ENCODE data around the gene HP. TPM values are rescaled to one million over a fixed set of nuclear protein-coding genes. Genes with fewer than 3 reads are reported as not detected.

Gene HP
- total and polyA plus RNA-seq, 2 of the 13 experiments (the other 11 are each of a cell fraction or from before 2014, with no cell fraction given), result 387 to 524 TPM

DNA sequence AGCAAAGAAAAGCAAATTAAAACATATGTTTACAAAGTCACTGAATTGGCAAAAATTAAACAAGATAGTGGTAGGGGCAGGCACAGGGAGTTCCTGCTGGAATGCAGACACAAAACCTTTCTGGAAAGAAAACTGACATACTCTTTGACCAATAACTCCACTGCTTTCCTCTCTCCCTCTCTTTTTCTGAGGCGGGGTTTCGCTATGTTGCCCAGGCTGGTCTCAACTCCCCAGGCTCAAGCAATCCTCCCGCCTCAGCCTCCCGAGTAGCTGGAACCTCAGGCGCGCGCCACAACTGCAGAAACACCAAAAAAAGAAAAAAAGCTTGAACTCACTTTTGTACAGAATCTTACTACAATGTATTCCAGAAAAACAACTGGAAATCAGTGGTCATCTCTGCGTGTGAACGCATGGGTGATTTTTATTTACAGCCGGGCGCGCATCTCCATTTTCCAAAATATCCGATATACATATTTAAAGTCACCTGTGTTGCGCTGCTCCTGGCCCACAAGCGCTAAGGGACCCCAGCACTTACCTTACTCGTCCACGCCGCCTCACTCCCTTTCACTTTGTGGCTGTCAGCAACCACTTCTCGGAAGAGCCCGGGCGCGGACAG lies 38.6 kb downstream of the HP start (continued):
- peak; percentile 35; the same call in 1 of the 2 replicates for TF ChIP-seq ZNF556 (CRISPR knock-in tag; IDR thresholded peaks at IDR 0.05; ENCODE audit: borderline replicate concordance)
- TF ChIP-seq ZSCAN29 (CRISPR knock-in tag; conservative IDR thresholded peaks at IDR 0.05), result peak; percentile 40; the same call in 1 of the 2 replicates
- no peak for TF ChIP-seq HNRNPK (IDR thresholded peaks at IDR 0.05; ENCODE audit: low read depth, low read length, poor library complexity, severe bottlenecking)
- TF ChIP-seq ZNF724P (CRISPR knock-in tag; IDR thresholded peaks at IDR 0.05; ENCODE audit: borderline replicate concordance), result no peak
- TF ChIP-seq NAIF1 (CRISPR knock-in tag; IDR thresholded peaks at IDR 0.05; ENCODE audit: borderline replicate concordance), result 0 out of 2 replicates have a peak, but pooled peaks have one; percentile 61
- TF ChIP-seq, protein P1, sequence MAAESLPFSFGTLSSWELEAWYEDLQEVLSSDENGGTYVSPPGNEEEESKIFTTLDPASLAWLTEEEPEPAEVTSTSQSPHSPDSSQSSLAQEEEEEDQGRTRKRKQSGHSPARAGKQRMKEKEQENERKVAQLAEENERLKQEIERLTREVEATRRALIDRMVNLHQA (CRISPR knock-in tag; IDR thresholded peaks at IDR 0.05), result no peak
- TF ChIP-seq NFYB (CRISPR knock-in tag; IDR thresholded peaks at IDR 0.05), result peak; percentile 65
- TF ChIP-seq RBM22 (optimal IDR thresholded peaks at IDR 0.05; ENCODE audit: low read length), result no peak
- TF ChIP-seq CCAR2 (optimal IDR thresholded peaks at IDR 0.05; ENCODE audit: low read depth, low read length), result no peak
- no peak for TF ChIP-seq RARA (CRISPR knock-in tag; IDR thresholded peaks at IDR 0.05)
- TF ChIP-seq TSC22D2 (CRISPR knock-in tag; IDR thresholded peaks at IDR 0.05; ENCODE audit: borderline replicate concordance), result no peak
- TF ChIP-seq, protein P2, sequence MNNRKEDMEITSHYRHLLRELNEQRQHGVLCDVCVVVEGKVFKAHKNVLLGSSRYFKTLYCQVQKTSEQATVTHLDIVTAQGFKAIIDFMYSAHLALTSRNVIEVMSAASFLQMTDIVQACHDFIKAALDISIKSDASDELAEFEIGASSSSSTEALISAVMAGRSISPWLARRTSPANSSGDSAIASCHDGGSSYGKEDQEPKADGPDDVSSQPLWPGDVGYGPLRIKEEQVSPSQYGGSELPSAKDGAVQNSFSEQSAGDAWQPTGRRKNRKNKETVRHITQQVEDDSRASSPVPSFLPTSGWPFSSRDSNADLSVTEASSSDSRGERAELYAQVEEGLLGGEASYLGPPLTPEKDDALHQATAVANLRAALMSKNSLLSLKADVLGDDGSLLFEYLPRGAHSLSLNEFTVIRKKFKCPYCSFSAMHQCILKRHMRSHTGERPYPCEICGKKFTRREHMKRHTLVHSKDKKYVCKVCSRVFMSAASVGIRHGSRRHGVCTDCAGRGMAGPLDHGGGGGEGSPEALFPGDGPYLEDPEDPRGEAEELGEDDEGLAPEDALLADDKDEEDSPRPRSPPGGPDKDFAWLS (CRISPR knock-in tag; IDR thresholded peaks at IDR 0.05; ENCODE audit: borderline replicate concordance), result peak; percentile 36; the same call in 1 of the 2 replicates
- TF ChIP-seq, protein P3, sequence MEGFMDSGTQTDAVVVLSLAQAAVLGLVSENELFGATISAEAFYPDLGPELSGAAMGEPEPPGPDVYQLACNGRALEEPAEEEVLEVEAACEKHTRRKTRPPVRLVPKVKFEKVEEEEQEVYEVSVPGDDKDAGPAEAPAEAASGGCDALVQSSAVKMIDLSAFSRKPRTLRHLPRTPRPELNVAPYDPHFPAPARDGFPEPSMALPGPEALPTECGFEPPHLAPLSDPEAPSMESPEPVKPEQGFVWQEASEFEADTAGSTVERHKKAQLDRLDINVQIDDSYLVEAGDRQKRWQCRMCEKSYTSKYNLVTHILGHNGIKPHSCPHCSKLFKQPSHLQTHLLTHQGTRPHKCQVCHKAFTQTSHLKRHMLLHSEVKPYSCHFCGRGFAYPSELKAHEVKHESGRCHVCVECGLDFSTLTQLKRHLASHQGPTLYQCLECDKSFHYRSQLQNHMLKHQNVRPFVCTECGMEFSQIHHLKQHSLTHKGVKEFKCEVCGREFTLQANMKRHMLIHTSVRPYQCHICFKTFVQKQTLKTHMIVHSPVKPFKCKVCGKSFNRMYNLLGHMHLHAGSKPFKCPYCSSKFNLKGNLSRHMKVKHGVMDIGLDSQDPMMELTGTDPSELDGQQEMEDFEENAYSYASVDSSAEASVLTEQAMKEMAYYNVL (CRISPR knock-in tag; IDR thresholded peaks at IDR 0.05; ENCODE audit: borderline replicate concordance), result no peak
- TF ChIP-seq ZNF10 (CRISPR knock-in tag; IDR thresholded peaks at IDR 0.05; ENCODE audit: borderline replicate concordance, low read depth), result no peak
- 0 out of 2 replicates have a peak, but pooled peaks have one; percentile 31 for TF ChIP-seq GTF3A (CRISPR knock-in tag; conservative IDR thresholded peaks at IDR 0.05)
- no peak for TF ChIP-seq HNRNPLL (IDR thresholded peaks at IDR 0.05; ENCODE audit: low read depth, low read length, poor library complexity, severe bottlenecking)
- TF ChIP-seq, protein P4, sequence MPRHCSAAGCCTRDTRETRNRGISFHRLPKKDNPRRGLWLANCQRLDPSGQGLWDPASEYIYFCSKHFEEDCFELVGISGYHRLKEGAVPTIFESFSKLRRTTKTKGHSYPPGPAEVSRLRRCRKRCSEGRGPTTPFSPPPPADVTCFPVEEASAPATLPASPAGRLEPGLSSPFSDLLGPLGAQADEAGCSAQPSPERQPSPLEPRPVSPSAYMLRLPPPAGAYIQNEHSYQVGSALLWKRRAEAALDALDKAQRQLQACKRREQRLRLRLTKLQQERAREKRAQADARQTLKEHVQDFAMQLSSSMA (CRISPR knock-in tag; IDR thresholded peaks at IDR 0.05), result no peak
- TF ChIP-seq MAZ (IDR thresholded peaks at IDR 0.05; ENCODE audit: borderline replicate concordance, low read depth, low read length), result no peak
- no peak for TF ChIP-seq MAZ (CRISPR knock-in tag; IDR thresholded peaks at IDR 0.05; ENCODE audit: low read depth)
- TF ChIP-seq, protein P5, sequence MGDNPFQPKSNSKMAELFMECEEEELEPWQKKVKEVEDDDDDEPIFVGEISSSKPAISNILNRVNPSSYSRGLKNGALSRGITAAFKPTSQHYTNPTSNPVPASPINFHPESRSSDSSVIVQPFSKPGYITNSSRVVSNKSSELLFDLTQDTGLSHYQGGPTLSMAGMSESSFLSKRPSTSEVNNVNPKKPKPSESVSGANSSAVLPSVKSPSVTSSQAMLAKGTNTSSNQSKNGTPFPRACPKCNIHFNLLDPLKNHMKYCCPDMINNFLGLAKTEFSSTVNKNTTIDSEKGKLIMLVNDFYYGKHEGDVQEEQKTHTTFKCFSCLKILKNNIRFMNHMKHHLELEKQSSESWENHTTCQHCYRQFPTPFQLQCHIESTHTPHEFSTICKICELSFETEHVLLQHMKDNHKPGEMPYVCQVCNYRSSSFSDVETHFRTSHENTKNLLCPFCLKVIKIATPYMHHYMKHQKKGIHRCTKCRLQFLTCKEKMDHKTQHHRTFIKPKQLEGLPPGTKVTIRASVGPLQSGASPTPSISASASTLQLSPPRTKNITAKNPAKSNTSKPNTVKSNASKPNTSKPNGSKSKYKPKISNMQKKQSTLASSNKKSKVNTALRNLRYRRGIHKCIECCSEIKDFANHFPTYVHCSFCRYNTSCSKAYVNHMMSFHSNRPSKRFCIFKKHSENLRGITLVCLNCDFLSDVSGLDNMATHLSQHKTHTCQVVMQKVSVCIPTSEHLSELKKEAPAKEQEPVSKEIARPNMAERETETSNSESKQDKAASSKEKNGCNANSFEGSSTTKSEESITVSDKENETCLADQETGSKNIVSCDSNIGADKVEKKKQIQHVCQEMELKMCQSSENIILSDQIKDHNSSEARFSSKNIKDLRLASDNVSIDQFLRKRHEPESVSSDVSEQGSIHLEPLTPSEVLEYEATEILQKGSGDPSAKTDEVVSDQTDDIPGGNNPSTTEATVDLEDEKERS (CRISPR knock-in tag; IDR thresholded peaks at IDR 0.05), result no peak; the same call in 1 of the 2 replicates
- TF ChIP-seq ZNF569 (CRISPR knock-in tag; IDR thresholded peaks at IDR 0.05; ENCODE audit: borderline replicate concordance), result no peak

All from HepG2 (cell line).